HEK293T (cell line): ENCODE results near the gene AKR1C4.

Experiments used
- CTCF ChIA-PET: fragments of 350-600 bp; formaldehyde crosslinking; extraction: SDS; loops from one replicate; lab custom pipeline; 2021; ENCODE audit warnings: antibody characterized with exemption, inconsistent platforms; lab: Yijun Ruan, JAX
- POLR2A ChIA-PET: fragments of 350-600 bp; formaldehyde crosslinking; extraction: SDS; loops from one replicate; lab custom pipeline; 2020; ENCODE audit warnings: antibody characterized with exemption, inconsistent platforms; lab: Yijun Ruan, JAX
- DNase-seq: peaks from one replicate; pipeline ENCODE4 v3.0.0; 2012; ENCODE audit warnings: mixed read lengths; ENCODE audit errors: extremely low spot score
- ARNT ChIP-seq: fragments of 450-650 bp; IDR thresholded peaks from 2 replicates; pipeline ENCODE4 v1.6.1; 2017; ENCODE audit warnings: mild to moderate bottlenecking
- BHLHE40 ChIP-seq: fragments of 450-650 bp; IDR thresholded peaks from 2 replicates; pipeline ENCODE4 v1.6.1; 2016; ENCODE audit warnings: mild to moderate bottlenecking, moderate library complexity, borderline replicate concordance
- CTBP1 ChIP-seq: fragments of 450-650 bp; IDR thresholded peaks from 2 replicates; pipeline ENCODE4 v1.6.1; 2016; ENCODE audit warnings: borderline replicate concordance
- ELF4 ChIP-seq: fragments of 450-650 bp; IDR thresholded peaks from 2 replicates; pipeline ENCODE4 v1.6.1; 2017; ENCODE audit warnings: antibody characterized with exemption
- FOXA1 ChIP-seq: fragments of 450-650 bp; IDR thresholded peaks from 2 replicates; pipeline ENCODE4 v1.6.1; 2016; ENCODE audit warnings: mild to moderate bottlenecking
- FOXK2 ChIP-seq: fragments of 450-650 bp; IDR thresholded peaks from 2 replicates; pipeline ENCODE4 v1.6.1; 2016; ENCODE audit warnings: mild to moderate bottlenecking
- FOXM1 ChIP-seq: fragments of 450-650 bp; IDR thresholded peaks from 2 replicates; pipeline ENCODE4 v1.6.1; 2017; ENCODE audit warnings: mild to moderate bottlenecking, borderline replicate concordance
- HDGF ChIP-seq: fragments of 450-650 bp; IDR thresholded peaks from 2 replicates; pipeline ENCODE4 v1.6.1; 2017; ENCODE audit warnings: antibody characterized with exemption, borderline replicate concordance
- L3MBTL2 ChIP-seq: fragments of 450-650 bp; conservative IDR thresholded peaks from 2 replicates; pipeline ENCODE4 v1.6.1; 2016; ENCODE audit warnings: mild to moderate bottlenecking
- LEF1 ChIP-seq: fragments of 450-650 bp; IDR thresholded peaks from 2 replicates; pipeline ENCODE4 v1.6.1; 2017; ENCODE audit warnings: mild to moderate bottlenecking, borderline replicate concordance
- NFRKB ChIP-seq: fragments of 450-650 bp; IDR thresholded peaks from 2 replicates; pipeline ENCODE4 v1.6.1; 2016; ENCODE audit warnings: mild to moderate bottlenecking, moderate library complexity
- PKNOX1 ChIP-seq: fragments of 450-650 bp; IDR thresholded peaks from 2 replicates; pipeline ENCODE4 v1.6.1; 2016
- SP1 ChIP-seq: fragments of 450-650 bp; IDR thresholded peaks from 2 replicates; pipeline ENCODE4 v1.6.1; 2017
- SUZ12 ChIP-seq: fragments of 450-650 bp; IDR thresholded peaks from 2 replicates; pipeline ENCODE4 v1.6.1; 2016; ENCODE audit warnings: mild to moderate bottlenecking
- TARDBP ChIP-seq: fragments of 450-650 bp; IDR thresholded peaks from 2 replicates; pipeline ENCODE4 v1.6.1; 2016
- ZNF384 ChIP-seq: fragments of 450-650 bp; IDR thresholded peaks from 2 replicates; pipeline ENCODE4 v1.6.1; 2016

AKR1C4 gene

GRCh38 chr10:5259952-5260578 lies 63.4 kb downstream of the AKR1C4 start:
- no peak for TF ChIP-seq FOXM1
- no peak for TF ChIP-seq LEF1
- no peak for TF ChIP-seq BHLHE40
- TF ChIP-seq ARNT, result no peak
- TF ChIP-seq ELF4, result no peak
- TF ChIP-seq NFRKB, result no peak
- no peak for TF ChIP-seq HDGF
- no peak for TF ChIP-seq SUZ12
- TF ChIP-seq L3MBTL2, result no peak
- no peak for TF ChIP-seq ZNF384
- TF ChIP-seq TARDBP, result no peak
- no peak for TF ChIP-seq PKNOX1
- ChIA-PET CTCF (no interaction called here), POLR2A (no interaction called here)
- no peak for DNase-seq

GRCh38 chr10:5260828-5261227 lies 64.2 kb downstream of the AKR1C4 start:
- POLR2A ChIA-PET, result no interaction called here
- CTCF ChIA-PET, result no interaction called here
- no peak for TF ChIP-seq BHLHE40
- no peak for TF ChIP-seq SP1
- TF ChIP-seq ELF4, result no peak
- TF ChIP-seq LEF1, result no peak
- TF ChIP-seq SUZ12, result no peak
- no peak for TF ChIP-seq CTBP1
- no peak for TF ChIP-seq FOXK2
- TF ChIP-seq FOXA1, result no peak

GRCh38 chr10:5265139-5265538 lies 68.5 kb downstream of the AKR1C4 start:
- TF ChIP-seq SP1 (no peak), FOXA1 (no peak), TARDBP (no peak), LEF1 (no peak), FOXK2 (no peak), FOXM1 (no peak), ELF4 (no peak), ARNT (no peak), HDGF (no peak), L3MBTL2 (no peak)
- CTCF ChIA-PET, result no interaction called here
- DNase-seq, result no peak
- POLR2A ChIA-PET, result no interaction called here

More at GRCh38 chr10:5260828-5261227, 64.2 kb downstream of the AKR1C4 start:
- DNase-seq, result no peak

GRCh38 chr10:5266351-5266750 lies 69.7 kb downstream of the AKR1C4 start:
- ChIA-PET POLR2A (no interaction called here), CTCF (no interaction called here)

GRCh38 chr10:5266804-5267203 lies 70.2 kb downstream of the AKR1C4 start:
- CTCF ChIA-PET, result no interaction called here
- TF ChIP-seq NFRKB (no peak), FOXA1 (no peak), SP1 (no peak)
- POLR2A ChIA-PET, result no interaction called here
- no peak for DNase-seq

More at GRCh38 chr10:5266351-5266750, 69.7 kb downstream of the AKR1C4 start:
- no peak for DNase-seq
- no peak for TF ChIP-seq FOXM1
- TF ChIP-seq ZNF384, result no peak
- no peak for TF ChIP-seq FOXA1
- no peak for TF ChIP-seq HDGF
- no peak for TF ChIP-seq BHLHE40
- TF ChIP-seq SP1, result no peak
- TF ChIP-seq FOXK2, result no peak
- TF ChIP-seq SUZ12, result no peak

GRCh38 chr10:5268234-5268633 lies 71.6 kb downstream of the AKR1C4 start:
- no peak for DNase-seq
- TF ChIP-seq ELF4 (no peak), PKNOX1 (no peak), ZNF384 (no peak), SP1 (no peak), CTBP1 (no peak), FOXM1 (no peak), L3MBTL2 (no peak), FOXK2 (no peak), ARNT (no peak), BHLHE40 (no peak), SUZ12 (no peak), HDGF (no peak), TARDBP (no peak), FOXA1 (no peak)
- POLR2A ChIA-PET, result no interaction called here
- CTCF ChIA-PET, result no interaction called here
